BLaER1 treated with 17β-estradiol and CSF1 and Interleukin-3, amounts not matched to agents 10 nM and 100 nM (cell line): ENCODE results near the gene SELENOO.

Experiments used
- H3K27ac ChIP-seq, 11 experiments: shearing (Covaris generic); formaldehyde crosslinking; 2 replicates each; pipeline ENCODE4 v1.8.1; 2022
- H3K27me3 ChIP-seq, 11 experiments: shearing (Covaris generic); formaldehyde crosslinking; 2 replicates each; pipeline ENCODE4 v1.8.1; 2022
- H3K36me3 ChIP-seq, 11 experiments: shearing (Covaris generic); formaldehyde crosslinking; 2 replicates each; pipeline ENCODE4 v1.8.1; 2022
- H3K4me1 ChIP-seq, 10 experiments: shearing (Covaris generic); formaldehyde crosslinking; 2 replicates each; pipeline ENCODE4 v1.8.1; 2022
- H3K4me2 ChIP-seq, 11 experiments: shearing (Covaris generic); formaldehyde crosslinking; 2 replicates each; pipeline ENCODE4 v1.8.1; 2022
- H3K4me3 ChIP-seq, 10 experiments: shearing (Covaris generic); formaldehyde crosslinking; 2 replicates each; pipeline ENCODE4 v1.8.1; 2022
- H3K9ac ChIP-seq, 11 experiments: shearing (Covaris generic); formaldehyde crosslinking; 2 replicates each; pipeline ENCODE4 v1.8.1; 2022
- H3K9me3 ChIP-seq, 11 experiments: shearing (Covaris generic); formaldehyde crosslinking; replicated peaks in 1 of 11; 2 replicates each; pipeline ENCODE4 v1.8.1; 2022
- H4K20me1 ChIP-seq, 11 experiments: shearing (Covaris generic); formaldehyde crosslinking; 2 replicates each; pipeline ENCODE4 v1.8.1; 2022
- Cebpa-rat ChIP-seq, 11 experiments: shearing (Covaris generic); IDR thresholded peaks; 2 replicates each; pipeline ENCODE4 v1.8.1; 2022

Gene SELENOO

GRCh38 chr22:50218153-50218995, 17.6 kb downstream of the SELENOO start:
- Histone ChIP-seq H3K4me2 (peak overlapping the region in 9 of 11 experiments; percentile 3 to 77 (median 57); a peak in 17 of 22 replicates), H3K9me3 (no peaks in the 10 kb centered on the region), H3K4me1 (peaks cover 6 to 78% (median 63%) of the 10 kb centered on the region in 10 experiments; a peak in 18 of 20 replicates), H3K27me3 (0 out of 22 replicates have a peak, but pooled peaks cover 0 to 5% (median 0%) of the 10 kb centered on the region in 11 experiments), H4K20me1 (peaks cover 82 to 100% (median 99%) of the 10 kb centered on the region in 11 experiments), H3K36me3 (peaks cover 89 to 99% (median 92%) of the 10 kb centered on the region in 11 experiments), H3K27ac (no peak overlapping the region), H3K9ac (no peak overlapping the region), H3K4me3 (no peak overlapping the region)
- no peak for TF ChIP-seq Cebpa-rat (IDR thresholded peaks at IDR 0.05)

DNA sequence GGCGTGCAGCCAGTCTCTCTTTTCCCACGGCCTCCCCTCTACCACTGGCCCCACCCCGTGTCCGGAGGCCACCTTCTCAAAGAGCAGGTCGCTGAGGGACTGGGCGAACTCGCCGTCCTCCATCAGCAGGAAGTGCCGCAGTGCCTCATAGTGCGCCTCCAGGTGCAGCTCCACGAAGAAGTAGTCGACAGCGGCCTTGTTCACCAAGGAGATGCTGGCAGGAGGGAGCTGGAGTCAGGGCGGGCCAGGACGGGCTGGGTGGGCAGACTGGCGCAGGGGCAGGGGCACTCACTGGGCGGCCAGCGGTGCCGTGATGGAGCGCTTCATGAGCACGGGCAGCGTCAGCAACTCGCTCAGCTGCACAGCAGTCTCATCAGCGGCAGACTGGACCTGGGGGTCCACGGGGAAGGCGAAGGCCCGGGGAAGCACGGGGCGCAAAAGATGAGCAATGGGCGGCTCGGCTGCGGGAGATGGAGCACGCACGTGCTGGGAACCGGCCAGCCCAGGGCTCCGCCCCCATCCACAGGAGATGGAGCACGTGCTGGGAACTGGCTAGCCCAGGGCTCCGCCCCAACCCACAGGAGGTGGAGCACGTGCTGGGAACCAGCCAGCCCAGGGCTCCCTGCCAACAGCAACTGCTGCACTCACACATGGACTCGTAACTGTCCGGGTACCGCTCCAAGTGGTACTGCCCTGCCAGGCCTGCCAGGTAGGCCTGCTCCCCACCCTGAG, 18.4 kb downstream of the SELENOO start:
- 0 out of 22 replicates have a peak, but pooled peaks cover 0 to 5% (median 0%) of the 10 kb centered on the region in 11 experiments for H3K27me3 ChIP-seq
- peaks cover 74 to 99% (median 96%) of the 10 kb centered on the region in 11 experiments for H4K20me1 ChIP-seq
- peaks cover 6 to 78% (median 63%) of the 10 kb centered on the region in 10 experiments; a peak in 18 of 20 replicates for H3K4me1 ChIP-seq
- no peak overlapping the region for H3K4me3 ChIP-seq
- peak overlapping the region in 2 of 11 experiments; percentile 14 to 29; a peak in 1 of 22 replicates for H3K9ac ChIP-seq
- peaks cover 87 to 99% (median 92%) of the 10 kb centered on the region in 11 experiments for H3K36me3 ChIP-seq
- peak overlapping the region; percentile 12 to 77 (median 54); a peak in 20 of 22 replicates for H3K4me2 ChIP-seq
- TF ChIP-seq Cebpa-rat (IDR thresholded peaks at IDR 0.05): no peak
- no peaks in the 10 kb centered on the region for H3K9me3 ChIP-seq
- no peak overlapping the region for H3K27ac ChIP-seq

DNA sequence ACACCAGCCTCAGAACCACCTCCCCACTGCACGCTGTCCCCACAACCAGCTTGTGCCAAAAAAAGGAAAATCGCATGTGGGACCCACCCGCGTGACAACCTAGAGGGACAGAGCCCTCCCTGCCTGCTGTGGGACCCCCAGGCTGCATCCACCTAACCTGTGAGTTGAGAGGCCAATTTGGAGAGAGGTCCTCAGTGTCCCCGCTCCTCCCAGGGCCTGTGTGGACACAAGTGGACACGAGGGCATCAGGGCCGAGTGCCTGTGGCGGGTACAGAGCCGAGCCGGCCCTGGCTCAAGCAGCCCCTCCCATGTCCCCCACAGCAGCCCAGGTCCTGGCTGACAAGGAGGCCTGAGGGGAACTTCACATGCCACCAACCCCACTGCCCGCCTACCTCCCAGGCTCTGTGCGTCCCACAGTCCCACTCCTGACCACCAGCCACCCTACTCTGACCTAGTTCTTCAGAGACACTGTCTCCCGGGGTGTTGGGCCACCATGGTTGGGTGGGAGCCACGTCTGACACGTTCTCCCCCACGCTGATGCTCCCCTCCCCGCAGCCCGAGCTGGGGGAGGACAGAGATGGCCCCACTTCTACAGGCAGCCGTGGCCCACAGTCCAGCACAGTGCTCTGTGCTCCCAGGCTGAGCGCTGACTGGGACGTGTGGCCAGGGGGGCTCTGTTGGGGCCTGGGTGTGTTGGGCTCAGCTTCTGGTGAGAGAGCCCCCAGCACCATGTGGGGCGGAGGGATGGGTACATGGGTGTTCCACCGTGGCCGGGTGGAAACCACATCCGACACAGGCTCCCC, 19.2 kb downstream of the SELENOO start:
- no peaks in the 10 kb centered on the region for H3K9me3 ChIP-seq
- peaks cover 83 to 97% (median 89%) of the 10 kb centered on the region in 11 experiments for H3K36me3 ChIP-seq
- peak overlapping the region; percentile 12 to 77 (median 54); a peak in 20 of 22 replicates for H3K4me2 ChIP-seq
- H3K4me1 ChIP-seq: peaks cover 6 to 78% (median 63%) of the 10 kb centered on the region in 10 experiments; a peak in 18 of 20 replicates
- no peak overlapping the region for H3K4me3 ChIP-seq
- H3K27me3 ChIP-seq: 0 out of 22 replicates have a peak, but pooled peaks cover 0 to 5% (median 0%) of the 10 kb centered on the region in 11 experiments
- peak overlapping the region in 3 of 11 experiments; percentile 14 to 29 (median 18); a peak in 3 of 22 replicates for H3K9ac ChIP-seq
- no peak overlapping the region for H3K27ac ChIP-seq
- peaks cover 65 to 95% (median 93%) of the 10 kb centered on the region in 11 experiments for H4K20me1 ChIP-seq
- TF ChIP-seq Cebpa-rat (IDR thresholded peaks at IDR 0.05): no peak

DNA sequence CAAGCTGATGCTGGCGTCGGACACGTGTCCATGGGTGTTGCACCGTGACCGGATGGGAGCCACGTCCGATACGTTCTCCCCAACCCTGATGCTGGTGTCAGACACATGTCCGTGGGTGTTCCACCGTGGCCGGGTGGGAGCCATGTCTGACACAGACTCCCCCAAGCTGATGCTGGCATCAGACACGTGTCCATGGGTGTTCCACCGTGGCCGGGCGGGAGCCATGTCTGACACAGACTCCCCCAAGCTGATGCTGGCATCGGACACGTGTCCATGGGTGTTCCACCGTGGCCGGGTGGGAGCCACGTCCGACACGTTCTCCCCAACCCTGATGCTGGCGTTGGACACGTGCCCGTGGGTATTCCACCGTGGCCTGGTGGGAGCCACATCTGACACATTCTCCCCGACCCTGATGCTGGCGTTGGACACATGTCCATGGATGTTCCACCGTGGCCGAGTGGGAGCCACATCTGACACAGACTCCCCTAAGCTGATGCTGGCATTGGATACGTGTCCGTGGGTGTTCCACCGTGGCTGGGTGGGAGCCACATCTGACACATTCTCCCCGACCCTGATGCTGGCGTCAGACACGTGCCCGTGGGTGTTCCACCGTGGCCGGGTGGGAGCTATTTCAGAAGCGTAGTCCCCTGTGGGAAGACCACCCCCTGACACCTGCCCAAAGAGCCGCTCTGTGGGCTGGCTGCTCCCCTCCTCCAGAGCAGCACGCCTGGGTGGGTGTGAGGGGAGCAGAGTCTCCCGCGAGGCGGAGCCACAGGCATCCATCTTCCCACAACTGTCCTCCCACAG, 20.0 kb downstream of the SELENOO start:
- peaks cover 58 to 95% (median 89%) of the 10 kb centered on the region in 11 experiments for H4K20me1 ChIP-seq
- peaks cover 84 to 98% (median 91%) of the 10 kb centered on the region in 11 experiments for H3K36me3 ChIP-seq
- peaks cover 6 to 83% (median 65%) of the 10 kb centered on the region in 10 experiments; a peak in 18 of 20 replicates for H3K4me1 ChIP-seq
- peak overlapping the region in 8 of 11 experiments; percentile 39 to 84 (median 70); a peak in 15 of 22 replicates for H3K4me2 ChIP-seq
- H3K9ac ChIP-seq: 0 out of 22 replicates have a peak overlapping the region, but pooled peaks of 1 of the 11 experiments have one; percentile 15
- H3K4me3 ChIP-seq: no peak overlapping the region
- H3K27me3 ChIP-seq: 0 out of 22 replicates have a peak, but pooled peaks cover 0 to 5% (median 0%) of the 10 kb centered on the region in 11 experiments
- no peaks in the 10 kb centered on the region for H3K9me3 ChIP-seq
- H3K27ac ChIP-seq: no peak overlapping the region
- no peak for TF ChIP-seq Cebpa-rat (IDR thresholded peaks at IDR 0.05)

- peaks cover 0 to 6% (median 0%) of the 10 kb centered on the region in 11 experiments; a peak in 2 of 22 replicates for H3K27me3 ChIP-seq
- TF ChIP-seq Cebpa-rat (IDR thresholded peaks at IDR 0.05): no peak
- peaks cover 7 to 82% (median 69%) of the 10 kb centered on the region in 10 experiments; a peak in 19 of 20 replicates for H3K4me1 ChIP-seq
- H4K20me1 ChIP-seq: peaks cover 51 to 95% (median 87%) of the 10 kb centered on the region in 11 experiments
- peak overlapping the region in 9 of 11 experiments; percentile 29 to 84 (median 63); a peak in 17 of 22 replicates for H3K4me2 ChIP-seq
- H3K27ac ChIP-seq: no peak overlapping the region
- H3K36me3 ChIP-seq: peaks cover 79 to 94% (median 86%) of the 10 kb centered on the region in 11 experiments
- H3K9me3 ChIP-seq: no peaks in the 10 kb centered on the region
- peak overlapping the region in 1 of 10 experiments; percentile 5; a peak in 1 of 20 replicates for H3K4me3 ChIP-seq
- peak overlapping the region in 2 of 11 experiments; percentile 7 to 15; a peak in 2 of 22 replicates for H3K9ac ChIP-seq
These were observed 20.8 kb downstream of the SELENOO start for GRCh38 chr22:50221410-50222300.

DNA sequence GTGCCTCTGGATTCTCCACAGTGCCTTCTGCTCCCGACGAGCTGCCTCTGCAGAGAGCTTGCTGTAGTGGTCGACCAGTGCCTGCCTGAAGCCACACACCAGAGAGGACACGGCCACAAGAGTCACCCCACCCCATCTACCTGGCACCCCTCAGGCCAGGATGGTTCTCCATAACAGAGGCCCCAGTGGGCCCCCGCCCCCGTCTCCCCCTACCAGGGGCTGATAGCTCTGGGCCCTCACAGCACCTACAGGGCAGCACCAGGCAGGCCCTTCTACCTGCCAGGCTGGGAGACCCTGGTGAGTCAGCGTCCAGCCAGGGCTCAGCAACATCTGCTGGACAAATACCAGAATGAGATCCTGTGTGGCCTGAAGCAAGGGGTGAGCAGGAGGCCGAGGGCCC, 21.7 kb downstream of the SELENOO start:
- TF ChIP-seq Cebpa-rat (IDR thresholded peaks at IDR 0.05): no peak
- Histone ChIP-seq H3K9ac (peak overlapping the region in 2 of 11 experiments; percentile 15 to 21; a peak in 1 of 22 replicates), H3K4me1 (peaks cover 15 to 82% (median 69%) of the 10 kb centered on the region in 10 experiments), H3K27ac (no peak overlapping the region), H3K4me3 (no peak overlapping the region), H3K36me3 (peaks cover 71 to 85% (median 80%) of the 10 kb centered on the region in 11 experiments), H4K20me1 (peaks cover 51 to 95% (median 87%) of the 10 kb centered on the region in 11 experiments), H3K27me3 (peaks cover 0 to 14% (median 0%) of the 10 kb centered on the region in 11 experiments; a peak in 6 of 22 replicates), H3K9me3 (no peaks in the 10 kb centered on the region), H3K4me2 (peak overlapping the region in 8 of 11 experiments; percentile 39 to 84 (median 70); a peak in 16 of 22 replicates)
